GM12878 (cell line): ENCODE data around the gene MSL1. TPM values are rescaled to one million over a fixed set of nuclear protein-coding genes. Genes with fewer than 3 reads are reported as not detected.

Experiments
- E4F1 ChIP-seq: fragments of 450-650 bp; IDR thresholded peaks from 2 replicates; pipeline ENCODE4 v1.6.1; 2018; ENCODE audit warnings: borderline replicate concordance, mild to moderate bottlenecking; ENCODE audit not compliant: partially characterized antibody
- EED ChIP-seq: sonication (generic); IDR thresholded peaks from 2 replicates; pipeline ENCODE4 v1.6.1; 2016; ENCODE audit warnings: antibody characterized with exemption, low read depth
- ETV6 ChIP-seq, 2 experiments: fragments of 450-650 bp in 1 of 2; IDR thresholded peaks in 1 of 2; conservative IDR thresholded peaks in 1 of 2; 2 replicates each; pipeline ENCODE4 v1.6.1; 2014; ENCODE audit warnings: antibody characterized with exemption in 1 of 2, borderline replicate concordance in 1 of 2, low read depth in 1 of 2, mild to moderate bottlenecking in 1 of 2, moderate library complexity in 1 of 2
- PBX3 ChIP-seq: IDR thresholded peaks from 2 replicates; pipeline ENCODE4 v1.6.1; 2011; ENCODE audit warnings: mild to moderate bottlenecking, low read depth, low read length, moderate library complexity; ENCODE audit not compliant: insufficient replicate concordance
- PKNOX1 ChIP-seq: fragments of 450-650 bp; IDR thresholded peaks from 2 replicates; pipeline ENCODE4 v1.6.1; 2016; ENCODE audit warnings: mild to moderate bottlenecking
- ZSCAN29 ChIP-seq: fragments of 450-650 bp; IDR thresholded peaks from 2 replicates; pipeline ENCODE4 v1.6.1; 2017; ENCODE audit warnings: mild to moderate bottlenecking, moderate library complexity
- polyA plus RNA-seq, 11 experiments: library from polyadenylated mRNA; depleted of rRNA in 4 of 11; unstranded in 6 of 11; stranded (reverse) in 5 of 11; fragments of >200 nt; fragmentation: Nextera tagmentation in 4 of 11; fragmentation: Illumina TruSeq in 1 of 11; extraction: Ambion mirVana in 4 of 11; extraction: Trizol in 1 of 11; gene quantifications; 1 replicate in 1 of 11; 2 replicates in 10 of 11; pipeline versions ENCODE4 v1.2.1 to v1.2.3, GENCODE V29; 2011 to 2016; ENCODE audit warnings: inconsistent platforms in 2 of 11, missing spikeins in 2 of 11, low read depth in 1 of 11
- total RNA-seq, 4 experiments: library from RNA; depleted of rRNA in 3 of 4; stranded (reverse); fragments of >200 nt in 3 of 4; fragmentation: Illumina TruSeq in 1 of 4; extraction: Trizol in 1 of 4; gene quantifications; 2 replicates each; pipeline versions ENCODE4 v1.2.1 to v1.2.3, GENCODE V29; 2013 to 2021

The MSL1 gene
- total and polyA plus RNA-seq, 10 of the 15 experiments (the other 5 are each of a cell fraction or from before 2014, with no cell fraction given) = 6.1 to 95.2 (median 51.8) TPM

GRCh38 chr17:40095944-40096791, 25.6 kb upstream of the MSL1 start (continued):
- TF ChIP-seq PKNOX1 = peak; percentile 76
- TF ChIP-seq E4F1 = no peak
- TF ChIP-seq ZSCAN29 = no peak
- TF ChIP-seq EED = peak; percentile 74; the same call in 1 of the 2 replicates
- no peak for TF ChIP-seq PBX3
- peak in 1 of 2 experiments; percentile 99; a peak in 2 of 4 replicates for TF ChIP-seq ETV6 (conservative IDR thresholded peaks at IDR 0.05 in 1 of 2, IDR thresholded peaks at IDR 0.05 in 1 of 2; ENCODE audit: borderline replicate concordance in 1 of 2, low read depth in 1 of 2)
